Occipital lobe (tissue), 2 donors: ENCODE results near the gene PRR33. TPM values are rescaled to one million over a fixed set of nuclear protein-coding genes. Genes with fewer than 3 reads are reported as not detected.

ENCODE experiments used
- DNase-seq: peaks from one replicate; lab custom pipeline; 2025; lab: John Stamatoyannopoulos, UW
- total RNA-seq: library from RNA; depleted of rRNA; stranded (reverse); fragments of >200 nt; gene quantifications from one replicate; pipeline ENCODE4 v1.2.3, GENCODE V29; 2014

PRR33 gene
- total RNA-seq, 1 donor from 2014 or later: not detected

DNA sequence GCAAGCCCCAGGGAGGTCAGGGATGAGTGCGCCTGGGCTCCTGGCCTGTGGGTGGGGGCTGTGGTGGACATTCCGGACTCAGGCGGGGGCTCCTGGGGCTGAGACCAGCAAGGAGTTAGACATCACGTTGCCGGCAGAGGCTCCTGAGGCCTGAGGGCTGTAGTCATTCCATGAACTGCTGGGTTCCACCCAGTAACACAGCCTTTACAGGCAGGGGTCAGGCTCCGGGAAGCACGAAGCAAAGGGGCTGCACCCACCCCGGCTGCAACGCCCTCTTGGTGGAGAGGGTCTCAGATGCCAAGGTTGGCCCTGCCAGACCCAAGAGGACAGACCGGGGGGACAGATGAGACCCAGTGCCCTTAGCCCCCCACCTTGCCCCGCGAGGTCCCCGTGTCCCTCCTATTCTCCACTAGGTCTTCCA, 36.8 kb upstream of the PRR33 start:
- no peak for DNase-seq

DNA sequence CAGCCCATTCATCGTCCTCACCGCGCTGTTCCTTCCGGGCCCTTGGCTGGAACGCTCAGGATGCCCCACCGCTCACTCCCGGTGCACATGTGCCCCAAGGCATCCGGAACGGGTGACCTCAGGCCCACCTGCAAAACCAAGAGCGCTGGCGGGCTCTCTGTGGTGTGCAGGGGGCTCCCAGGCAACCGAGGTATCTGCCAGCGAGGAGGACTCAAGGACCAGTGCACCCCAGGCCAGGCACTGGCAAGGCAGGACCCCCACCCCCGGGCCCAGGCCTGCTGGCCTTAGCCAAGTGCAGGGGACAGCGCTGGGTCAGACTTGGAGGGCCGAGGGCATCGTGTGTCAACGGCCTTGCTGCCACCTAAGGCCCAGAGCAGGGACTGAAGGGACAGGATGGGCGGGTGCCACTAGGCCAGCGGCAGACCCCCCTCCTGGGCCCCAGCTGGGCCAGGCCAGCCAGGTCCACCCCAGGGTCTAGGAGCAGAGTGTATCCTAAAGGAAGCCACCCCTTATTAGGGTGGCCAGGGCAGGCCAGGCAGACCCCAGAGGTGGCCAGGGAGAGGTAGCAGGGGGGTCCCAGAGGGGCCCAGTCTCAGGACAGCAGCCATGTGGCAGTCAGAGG, 36.3 kb upstream of the PRR33 start:
- no peak for DNase-seq

DNA sequence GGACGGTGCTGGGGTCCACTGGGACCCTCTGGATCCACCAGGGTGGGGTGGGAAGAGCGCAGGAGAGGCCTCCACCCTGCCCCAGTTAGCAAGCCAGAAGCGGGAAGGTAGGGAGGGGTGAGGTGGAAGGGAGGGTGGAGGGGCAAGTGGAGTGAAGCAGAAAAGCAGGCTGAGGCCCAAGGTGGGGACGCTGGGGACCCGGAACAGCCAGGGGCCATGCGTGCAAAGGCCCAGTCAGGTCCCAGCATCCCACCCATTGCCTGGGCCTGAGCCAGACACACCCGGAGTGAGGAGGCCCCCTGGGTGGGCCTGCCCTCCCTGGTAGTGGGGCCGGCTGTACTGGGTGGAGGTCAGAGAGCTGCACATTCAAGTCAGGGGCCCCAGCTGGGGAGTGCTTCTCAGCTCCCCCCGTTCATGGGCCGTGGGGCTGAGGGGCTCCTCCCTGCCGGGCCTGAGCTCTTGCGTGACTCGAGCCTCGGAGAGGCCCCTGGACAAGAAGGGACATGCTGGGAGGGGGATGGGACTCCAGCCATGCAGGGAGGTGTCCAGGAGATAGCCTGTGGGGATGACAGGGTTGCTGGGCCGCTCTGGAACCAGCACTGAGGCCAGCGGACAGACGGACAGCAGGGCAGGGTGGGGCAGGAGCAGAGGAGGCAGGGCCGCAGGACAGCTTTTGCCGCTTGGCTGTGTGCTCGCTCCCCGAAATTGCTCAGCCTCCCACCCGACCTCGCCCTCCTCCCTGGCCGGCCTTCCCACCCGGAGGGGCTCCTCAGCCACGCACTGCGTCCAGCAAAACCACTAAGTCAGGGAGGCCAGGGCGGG, 35.5 kb upstream of the PRR33 start:
- DNase-seq: no peak

DNA sequence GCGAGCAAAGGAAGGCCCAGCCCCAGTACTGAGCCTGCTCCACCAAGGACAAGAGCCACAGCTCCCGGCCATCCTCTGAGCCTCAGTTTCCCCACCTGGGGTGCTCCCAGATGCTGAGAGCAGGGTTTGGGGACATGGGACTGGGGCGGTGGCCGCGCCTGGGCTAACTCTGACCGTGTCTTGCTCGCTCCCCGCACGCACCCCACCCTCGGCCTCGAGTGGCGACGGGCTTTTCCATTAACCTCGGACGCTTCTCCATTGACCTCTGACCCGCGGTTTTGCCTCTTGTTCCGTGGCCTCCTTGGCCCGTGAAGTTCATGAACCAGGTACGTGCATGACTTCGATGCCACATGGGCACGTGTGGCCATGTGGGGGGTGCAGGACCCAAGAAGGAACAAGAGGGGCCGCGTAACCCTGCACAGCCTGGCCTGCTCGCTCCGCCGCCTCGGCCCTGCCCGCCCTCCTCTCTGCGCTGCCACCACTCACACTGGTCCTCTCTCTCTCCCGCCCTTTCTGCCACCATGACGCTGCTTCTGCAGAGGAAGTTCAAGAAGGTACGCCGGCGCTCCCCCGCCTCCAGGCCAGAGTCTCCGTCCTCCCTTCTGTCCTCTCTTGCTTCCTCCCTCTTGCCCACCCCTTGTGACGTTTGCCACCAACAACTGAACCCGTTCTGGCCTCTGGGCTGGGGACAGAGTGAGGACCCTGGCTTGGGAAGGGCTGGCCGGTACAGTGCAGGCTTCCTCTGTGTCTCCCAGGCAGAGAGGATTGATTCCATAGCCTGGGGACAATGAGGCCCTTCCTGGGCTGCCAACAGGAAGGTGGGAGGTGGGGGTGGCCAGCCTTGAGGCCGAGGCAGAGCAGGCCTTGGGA, 34.7 kb upstream of the PRR33 start:
- DNase-seq: no peak

DNA sequence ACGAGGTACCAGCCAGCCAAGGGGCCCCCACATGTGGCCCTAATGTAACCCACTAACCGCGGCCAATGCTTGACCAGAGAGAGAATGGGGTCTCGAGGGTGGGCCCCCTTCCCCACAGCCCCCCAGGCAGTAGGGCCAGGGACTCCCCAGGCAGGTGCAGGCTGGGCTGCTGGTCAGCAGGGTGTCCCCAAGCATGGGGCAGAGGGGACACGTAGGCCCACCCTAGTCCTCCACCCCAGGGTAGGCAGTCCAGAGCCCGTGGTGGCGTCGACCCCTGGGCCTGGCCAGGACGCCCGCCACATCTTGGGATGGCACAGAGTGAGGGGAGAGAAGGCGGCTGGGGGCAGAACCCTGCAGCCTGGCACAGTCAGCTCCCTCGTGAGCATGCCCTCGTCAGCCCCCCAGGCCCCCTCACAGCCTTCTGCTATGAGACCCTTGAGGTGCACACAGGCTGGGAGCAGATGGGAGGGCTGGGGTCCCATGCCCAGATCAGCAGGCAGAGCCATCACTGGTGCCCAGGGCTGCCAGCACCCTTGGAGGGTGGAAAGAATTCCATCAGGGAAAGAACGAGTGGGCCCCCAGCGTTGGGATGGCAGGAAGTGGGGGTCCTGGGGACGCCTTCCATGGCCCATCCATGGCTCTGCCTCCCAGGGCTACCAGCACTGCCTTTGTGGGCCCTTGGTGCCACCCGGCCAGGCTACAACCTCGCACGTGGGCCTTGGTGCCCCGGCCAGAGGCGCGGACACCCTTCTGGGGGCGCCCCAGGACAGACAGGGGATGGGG, 33.9 kb upstream of the PRR33 start:
- no peak for DNase-seq

DNA sequence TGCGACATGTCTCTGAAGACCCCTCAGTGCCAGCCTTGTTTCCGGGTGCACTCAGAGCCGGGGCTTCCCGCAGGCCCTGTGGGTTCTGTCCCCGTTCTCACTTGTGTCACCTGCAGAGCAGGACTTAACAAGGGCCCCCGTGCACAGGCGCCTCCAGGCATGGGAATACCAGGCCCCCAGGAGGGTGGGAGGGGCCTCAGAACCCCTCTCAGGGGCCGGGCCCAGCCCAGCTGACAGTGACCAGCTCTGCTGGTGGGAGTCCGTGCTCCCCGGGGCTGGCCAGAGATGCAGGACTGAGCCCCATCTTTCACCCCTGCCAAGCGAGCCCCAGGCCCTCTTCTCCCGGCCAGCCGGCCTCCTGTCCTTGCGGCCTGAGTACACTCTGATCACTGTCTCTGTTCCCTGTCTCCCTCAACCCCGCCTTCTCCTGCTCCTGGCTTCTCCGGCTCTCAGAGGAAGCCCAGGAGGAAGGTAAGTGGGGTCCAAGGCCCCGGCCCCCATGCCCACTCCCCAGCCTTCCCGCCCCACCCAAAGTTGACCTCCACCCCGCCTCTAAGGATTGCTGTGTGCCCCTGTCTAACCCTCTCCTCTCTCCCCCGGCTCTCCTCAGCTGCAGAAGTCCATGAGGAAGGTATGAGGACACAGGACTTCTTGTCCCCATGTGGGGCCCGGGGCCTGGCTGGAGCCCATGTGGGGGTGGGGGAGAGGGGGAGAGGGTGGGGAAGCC, 33.1 kb upstream of the PRR33 start:
- DNase-seq: no peak

DNA sequence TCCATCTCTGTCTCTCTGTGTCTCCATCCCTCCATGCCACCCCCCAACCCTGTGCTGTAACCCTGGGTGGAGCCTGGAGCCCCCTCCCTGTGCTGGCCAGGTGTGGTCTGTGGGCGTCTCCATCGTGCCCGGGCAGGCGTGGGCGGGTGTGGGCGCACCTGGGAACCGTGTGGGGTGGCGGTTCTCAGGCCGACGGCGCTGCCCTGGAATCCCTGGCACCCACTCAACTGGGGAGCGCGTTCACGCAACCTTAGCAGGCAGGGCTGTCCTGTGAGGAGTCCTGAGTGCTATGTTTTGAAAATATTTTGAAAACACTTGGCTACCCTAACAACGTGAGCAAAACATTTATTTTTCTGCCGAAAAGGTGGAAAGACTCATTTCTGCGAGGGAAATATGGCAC, 32.5 kb upstream of the PRR33 start:
- DNase-seq: no peak

DNA sequence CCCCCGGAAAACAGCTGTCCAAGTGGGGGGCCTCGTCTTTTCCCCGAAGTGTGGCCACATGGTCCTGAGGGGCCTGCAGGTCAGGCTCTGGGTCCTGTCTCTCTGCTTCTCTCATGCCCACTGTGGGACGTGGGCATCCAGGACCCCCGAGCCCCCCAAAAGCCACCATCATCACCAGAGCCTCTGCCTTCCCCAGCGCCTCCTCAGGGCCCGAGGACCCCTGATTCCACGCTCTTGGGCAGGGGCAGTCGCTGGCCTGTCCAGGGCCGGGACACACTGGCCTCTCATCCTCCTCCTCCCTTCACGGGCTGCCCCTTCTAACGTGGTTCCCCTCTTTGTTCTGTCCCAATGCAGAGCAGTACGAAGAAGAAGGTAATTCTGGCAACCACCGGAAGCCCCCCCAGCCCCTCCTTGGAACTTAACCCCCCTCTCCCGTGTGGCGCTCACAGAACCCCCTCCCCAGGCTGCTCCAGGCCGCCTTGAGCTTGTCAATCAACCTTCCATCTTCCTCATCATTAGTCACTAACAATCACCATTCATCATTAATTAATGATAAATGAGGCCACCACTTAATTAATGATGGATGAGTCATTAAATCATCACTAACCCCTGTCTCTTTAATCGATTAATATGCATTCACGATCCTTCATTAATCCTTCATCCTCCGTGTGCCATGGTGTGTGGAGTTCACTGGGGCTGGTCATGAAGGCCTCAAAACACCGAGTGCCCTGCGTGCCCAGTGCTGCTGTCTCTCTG, 31.7 kb upstream of the PRR33 start:
- DNase-seq: no peak

DNA sequence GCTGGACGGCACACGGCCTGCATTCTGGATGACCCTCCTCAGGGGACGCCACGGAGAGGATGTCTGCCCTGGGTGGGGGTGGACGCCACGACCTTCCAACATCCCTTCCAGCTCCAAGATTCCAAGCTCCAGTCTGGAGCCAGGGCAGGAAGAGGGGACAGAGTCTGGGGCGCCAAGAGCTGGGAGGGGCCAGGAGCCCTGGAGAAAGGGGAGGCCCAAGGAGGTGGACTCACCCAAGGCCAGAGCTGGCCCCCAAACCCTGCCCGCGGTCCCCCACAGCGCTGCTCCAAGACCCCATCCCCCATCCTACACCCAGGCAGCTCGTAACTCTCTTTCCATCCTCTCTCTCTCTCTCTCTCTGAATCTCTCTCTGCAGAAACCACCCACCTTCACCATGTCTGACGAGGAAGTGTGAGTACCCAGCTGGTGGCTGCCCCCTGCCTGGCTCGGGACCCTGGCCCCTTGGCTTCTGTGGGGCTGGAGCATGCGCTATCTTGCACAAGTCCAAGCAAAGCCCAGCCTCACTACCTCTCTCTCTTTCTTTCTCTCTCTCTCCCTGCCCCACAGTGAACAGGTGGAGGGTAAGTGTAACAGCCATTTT, 30.9 kb upstream of the PRR33 start:
- DNase-seq: no peak

DNA sequence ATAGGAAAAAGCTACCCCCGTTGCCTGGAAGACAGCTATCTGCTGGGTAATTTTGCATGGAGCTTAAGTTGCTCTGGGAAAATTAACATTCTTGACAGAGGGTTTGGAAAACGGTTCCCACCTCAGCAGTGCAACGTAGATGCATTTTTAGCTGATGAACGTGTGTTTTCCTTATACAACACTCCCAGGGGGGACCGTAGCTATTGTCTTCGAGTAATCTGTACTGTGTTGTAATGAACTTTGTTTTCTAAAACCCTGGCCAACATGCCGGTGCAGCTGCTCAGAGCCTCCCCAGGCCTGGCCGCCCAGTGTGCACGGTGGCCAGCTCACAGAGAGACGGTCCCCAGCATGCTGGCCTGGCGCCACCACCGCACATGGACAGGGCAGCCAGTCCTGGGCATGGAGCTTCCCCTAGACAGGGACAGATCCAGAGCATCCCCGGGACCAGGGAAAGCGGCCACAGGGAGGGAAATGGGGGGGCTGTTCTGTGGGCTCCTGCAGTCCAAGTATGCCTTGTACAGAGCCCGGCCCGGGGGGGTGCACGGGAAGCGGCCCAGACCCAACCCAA, 30.0 kb upstream of the PRR33 start:
- DNase-seq: no peak

DNA sequence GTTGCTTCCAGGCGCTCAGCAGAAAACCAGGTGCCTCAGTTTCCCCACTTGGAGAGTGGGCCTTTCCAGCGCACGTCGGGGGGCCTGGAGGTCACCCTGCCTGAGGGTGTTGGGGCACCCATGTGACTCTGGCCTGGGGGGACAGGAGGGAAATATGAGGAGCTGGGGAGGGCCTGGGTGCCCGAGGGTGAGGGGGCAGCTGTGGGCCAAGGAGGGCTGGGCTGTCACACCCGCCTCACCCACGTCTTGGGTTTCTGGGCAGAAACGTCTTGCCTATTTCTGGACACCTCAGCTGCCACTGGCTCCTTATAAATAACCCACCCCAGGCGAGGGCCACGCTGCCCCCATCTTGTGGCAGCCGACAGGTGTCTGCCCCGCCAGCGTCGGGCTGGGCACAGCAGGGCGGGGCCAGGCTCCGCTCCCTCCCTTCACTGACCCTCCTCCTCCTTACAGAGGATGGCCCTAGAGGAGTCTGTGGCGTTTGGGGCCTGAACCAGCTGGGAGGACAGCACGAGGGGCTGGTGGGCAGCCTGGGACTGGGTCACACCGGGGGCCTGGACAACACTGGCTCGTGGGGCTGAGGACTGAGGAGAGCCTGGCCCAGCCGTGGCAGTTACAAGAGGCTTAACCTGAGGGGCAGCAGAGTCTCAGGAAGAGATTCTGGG, 29.3 kb upstream of the PRR33 start:
- DNase-seq: no peak

DNA sequence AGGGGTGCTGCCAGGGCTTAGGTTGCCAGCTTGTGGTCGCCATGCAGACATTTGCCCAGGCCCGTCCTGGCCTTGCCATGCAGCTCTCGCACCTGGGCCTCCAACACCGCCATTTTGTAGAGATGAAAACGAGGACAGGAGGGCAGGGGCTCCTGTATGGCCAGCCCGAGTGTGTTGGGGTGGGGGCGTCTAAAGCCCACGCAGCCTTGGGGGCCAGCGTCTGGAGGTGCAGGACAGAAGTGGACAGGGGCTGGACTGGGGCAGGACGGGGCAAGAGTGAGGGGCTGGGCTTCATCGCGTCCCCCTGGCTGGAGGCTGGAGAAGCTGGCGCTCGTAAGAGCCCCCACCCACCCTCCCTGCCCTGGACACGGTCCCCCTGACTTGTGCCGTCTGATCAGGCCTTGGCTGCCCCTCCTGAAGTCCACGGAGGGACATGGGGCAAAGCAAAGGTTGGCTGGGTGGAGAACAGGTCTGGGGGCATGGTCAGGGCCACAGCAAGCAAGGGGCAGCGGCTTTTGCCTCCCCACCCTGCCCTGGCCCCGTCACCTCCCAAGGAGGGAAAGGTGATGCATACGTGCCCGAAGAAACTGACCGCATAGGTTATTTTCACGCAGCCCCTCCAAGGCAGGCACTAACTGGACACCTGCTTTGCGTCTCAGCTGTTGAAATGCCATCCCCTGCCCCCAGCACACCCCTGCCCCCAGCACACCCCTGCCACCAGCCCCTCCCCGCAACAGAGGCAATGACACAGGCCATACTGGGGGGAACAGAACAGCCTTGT, 28.6 kb upstream of the PRR33 start:
- DNase-seq: no peak

DNA sequence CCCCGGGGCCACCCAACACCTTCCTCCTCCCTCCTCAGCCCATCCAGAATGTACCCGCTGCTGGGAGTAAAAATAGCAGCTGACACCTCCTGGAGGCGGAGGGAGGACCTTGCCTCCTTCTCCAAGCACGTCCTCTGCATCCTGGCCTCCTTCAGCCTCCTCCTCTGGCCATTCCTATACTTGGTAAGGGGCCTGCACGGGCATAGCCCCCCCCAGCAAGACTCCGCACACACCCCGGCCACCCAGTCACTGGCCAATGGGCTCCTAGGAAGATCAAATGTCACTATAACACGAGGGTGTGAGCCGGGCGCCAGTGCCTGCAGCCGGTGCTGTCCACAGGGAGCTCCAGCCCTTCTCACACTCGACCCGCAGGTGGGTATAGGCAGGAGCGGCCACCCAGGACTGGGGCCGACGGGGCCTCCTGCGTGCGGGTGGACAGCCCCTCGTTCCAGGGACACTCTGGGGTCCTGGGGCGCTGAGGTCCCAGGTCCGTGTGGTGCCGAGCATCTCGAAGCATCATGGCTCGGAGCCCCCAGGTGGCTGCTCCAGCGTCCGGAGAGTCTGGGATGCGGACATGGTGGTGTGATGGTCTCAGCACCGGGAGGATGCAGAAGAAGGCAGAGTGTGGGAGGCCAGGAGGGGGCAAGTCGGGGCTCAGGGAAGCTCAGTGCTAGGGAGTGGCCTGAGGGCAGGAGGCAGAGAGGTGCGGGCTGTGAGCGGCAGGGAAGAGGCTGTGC, 27.9 kb upstream of the PRR33 start, which contains the start of gene TNNT3:
TNNT3 (plus strand) TSS at position 313 of the 737 bp plus-strand sequence. CDS start 3,172 bp downstream, outside the sequence.
- no peak for DNase-seq

DNA sequence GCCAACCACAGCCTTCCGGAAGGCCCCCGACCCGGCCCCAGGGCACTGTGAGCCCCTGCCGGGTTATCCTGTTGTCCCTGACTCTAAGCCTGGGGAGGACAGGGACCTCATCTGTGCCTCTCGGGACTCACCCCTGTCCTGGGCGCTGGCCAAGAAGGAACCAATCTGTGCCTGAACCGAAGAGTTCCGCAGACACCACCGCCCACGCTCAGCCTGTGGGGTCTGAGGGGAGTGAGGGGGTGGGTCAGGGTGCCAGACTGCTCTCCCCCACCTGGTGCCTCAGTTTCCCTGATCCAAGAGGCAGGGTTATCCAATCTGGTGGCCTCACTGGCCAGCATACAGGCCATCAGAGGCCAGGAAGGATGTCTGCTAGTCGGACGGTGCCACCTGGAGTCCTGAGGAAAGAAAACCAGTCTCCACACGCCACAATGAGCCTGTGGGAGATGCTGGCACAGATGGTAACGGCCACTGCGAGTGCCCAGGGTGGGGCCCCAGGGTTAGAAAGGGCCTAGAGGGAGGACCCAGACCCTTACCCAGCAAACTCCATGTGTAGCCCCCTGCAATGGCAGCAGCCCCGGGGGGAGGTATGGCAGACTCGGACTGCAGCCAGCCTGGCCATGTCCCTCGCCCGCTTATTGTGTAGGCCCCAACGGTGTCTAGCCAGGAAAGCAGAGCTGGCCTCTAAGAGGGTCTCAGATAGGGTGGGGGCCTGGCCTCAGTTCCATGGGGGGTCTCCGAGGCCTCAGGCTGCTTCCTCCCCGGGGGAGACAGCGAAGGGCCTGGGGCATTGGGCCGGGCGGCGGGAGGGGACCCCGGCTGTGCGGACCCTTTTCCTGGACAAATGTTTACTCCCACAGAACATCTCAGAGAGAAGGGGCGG, 27.0 kb upstream of the PRR33 start:
- no peak for DNase-seq

DNA sequence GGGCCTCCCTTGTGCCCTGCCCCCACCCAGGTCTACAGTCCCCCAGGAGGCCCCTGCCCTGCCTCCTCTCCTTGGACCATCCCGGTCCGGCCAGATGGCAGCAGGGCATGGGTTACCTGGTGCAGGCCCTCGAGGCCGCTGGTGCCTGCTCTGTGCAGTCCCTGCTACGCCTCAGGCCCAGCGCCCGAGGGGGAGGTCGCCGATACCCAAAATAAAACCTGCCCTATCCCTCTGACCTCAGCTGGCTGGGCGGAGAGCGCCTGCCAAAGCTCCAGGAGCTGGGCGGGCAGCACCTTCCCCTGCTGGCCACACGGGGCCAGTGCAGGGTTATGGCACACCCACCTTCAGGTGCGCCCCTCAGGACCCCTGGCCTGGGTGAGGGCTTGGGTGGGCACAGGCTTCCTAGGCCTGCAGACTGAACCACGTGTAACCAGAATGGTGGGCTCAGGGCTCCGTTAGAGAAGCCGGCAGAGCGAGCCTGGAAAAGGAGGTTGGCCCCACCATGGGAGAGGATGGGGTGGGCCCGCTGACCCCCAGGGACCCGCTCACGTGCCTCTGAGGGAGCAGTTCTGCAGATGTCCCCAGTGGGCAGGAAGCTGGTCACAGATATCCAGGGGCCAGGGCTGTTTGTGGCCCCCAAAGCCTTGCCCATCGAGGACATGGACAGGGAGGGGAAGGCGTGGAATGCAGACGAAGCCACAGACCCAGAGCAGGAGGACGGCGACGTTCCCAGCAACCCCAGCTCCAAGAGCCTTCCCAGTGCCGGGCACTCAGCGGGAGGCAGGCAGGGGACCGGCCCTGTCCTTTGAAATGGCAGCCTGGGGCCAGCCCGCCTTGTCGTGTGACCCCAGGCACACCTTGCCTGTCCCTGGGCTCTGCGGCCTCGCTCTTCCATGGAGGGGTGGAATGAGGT, 26.1 kb upstream of the PRR33 start:
- no peak for DNase-seq
